ENCODE measurements around the gene CEP164.

The CEP164 gene

GRCh38 chr11:117376517-117376916 is 48.9 kb downstream of the CEP164 start:
- no peak for TF ChIP-seq CTCF (IDR thresholded peaks at IDR 0.05; ENCODE audit: low read depth, low read length, missing control alignments)
- no peak for DNase-seq (ENCODE audit: low read depth)
- H3K4me3 ChIP-seq (ENCODE audit: low read depth, low read length), result no peak overlapping the region

GRCh38 chr11:117378976-117379865 is 51.6 kb downstream of the CEP164 start:
- no peak overlapping the region for H3K4me3 ChIP-seq (ENCODE audit: low read depth, low read length)
- no peak for TF ChIP-seq CTCF (IDR thresholded peaks at IDR 0.05; ENCODE audit: low read depth, low read length, missing control alignments)
- DNase-seq (ENCODE audit: low read depth), result no peak

- TF ChIP-seq CTCF (IDR thresholded peaks at IDR 0.05; ENCODE audit: low read depth, low read length, missing control alignments), result no peak
- DNase-seq (ENCODE audit: low read depth), result no peak
- no peak overlapping the region for H3K4me3 ChIP-seq (ENCODE audit: low read depth, low read length)
Measured at GRCh38 chr11:117380676-117381075, 53.0 kb downstream of the CEP164 start.

GRCh38 chr11:117381481-117382387 is 54.1 kb downstream of the CEP164 start:
- DNase-seq (ENCODE audit: low read depth), result no peak
- H3K4me3 ChIP-seq (ENCODE audit: low read depth, low read length), result no peak overlapping the region
- TF ChIP-seq CTCF (IDR thresholded peaks at IDR 0.05; ENCODE audit: low read depth, low read length, missing control alignments), result no peak

- no peak for TF ChIP-seq CTCF (IDR thresholded peaks at IDR 0.05; ENCODE audit: low read depth, low read length, missing control alignments)
- H3K4me3 ChIP-seq (ENCODE audit: low read depth, low read length), result no peak overlapping the region
- no peak for DNase-seq (ENCODE audit: low read depth)
Measured at GRCh38 chr11:117382746-117383145, 55.1 kb downstream of the CEP164 start.

GRCh38 chr11:117384045-117384444 is 56.4 kb downstream of the CEP164 start:
- TF ChIP-seq CTCF (IDR thresholded peaks at IDR 0.05; ENCODE audit: low read depth, low read length, missing control alignments), result no peak
- no peak overlapping the region for H3K4me3 ChIP-seq (ENCODE audit: low read depth, low read length)
- no peak for DNase-seq (ENCODE audit: low read depth)

All from GM12864 (cell line).